ENCODE results near the gene STPG3. TPM values are rescaled to one million over a fixed set of nuclear protein-coding genes. Genes with fewer than 3 reads are reported as not detected.

Gene STPG3
- total and polyA plus RNA-seq, 4 donors, result not detected

GRCh38 chr9:137216188-137216965 lies 34.7 kb upstream of the STPG3 start (continued):
- no peak for TF ChIP-seq YY1 (IDR thresholded peaks at IDR 0.05)
- TF ChIP-seq SP1 (IDR thresholded peaks at IDR 0.05), result no peak
- no peak for TF ChIP-seq GABPA (IDR thresholded peaks at IDR 0.05 in 1 of 2, conservative IDR thresholded peaks at IDR 0.05 in 1 of 2)
- no peak for TF ChIP-seq RXRA (IDR thresholded peaks at IDR 0.05)
- TF ChIP-seq FOXA2 (IDR thresholded peaks at IDR 0.05), result no peak
- TF ChIP-seq JUND (IDR thresholded peaks at IDR 0.05), result no peak

GRCh38 chr9:137217276-137218211 lies 33.5 kb upstream of the STPG3 start:
- Histone ChIP-seq H3K4me1 (ENCODE audit: control insufficient read depth in 4 of 4, insufficient read depth in 4 of 4, low read length in 3 of 4) (peaks cover 2 to 17% (median 7%) of the 10 kb centered on the region in 4 donors), H3K9ac (ENCODE audit: low read depth in 1 of 2, low read length in 2 of 2) (no peak overlapping the region), H3K27ac (ENCODE audit: low read depth in 1 of 2, low read length in 2 of 2) (no peak overlapping the region), H3K27me3 (ENCODE audit: control insufficient read depth in 4 of 4, insufficient read depth in 4 of 4, low read length in 3 of 4) (no peaks in the 10 kb centered on the region), H3K4me3 (ENCODE audit: low read depth in 1 of 3, low read length in 3 of 3) (no peak overlapping the region), H3K9me3 (ENCODE audit: control insufficient read depth in 4 of 4, low read length in 3 of 4) (no peaks in the 10 kb centered on the region), H3K36me3 (ENCODE audit: control insufficient read depth in 4 of 4, insufficient read depth in 3 of 4, low read depth in 1 of 4, low read length in 3 of 4) (peaks cover 0 to 5% (median under 1%) of the 10 kb centered on the region in 4 donors)
- WGBS, result 72% methylated on average over 36 of the region's 36 CpGs
- TF ChIP-seq JUND (IDR thresholded peaks at IDR 0.05) (no peak), EGR1 (IDR thresholded peaks at IDR 0.05; ENCODE audit: low read depth in 2 of 2) (no peak), FOXA2 (IDR thresholded peaks at IDR 0.05) (no peak), YY1 (IDR thresholded peaks at IDR 0.05) (no peak), GABPA (IDR thresholded peaks at IDR 0.05 in 1 of 2, conservative IDR thresholded peaks at IDR 0.05 in 1 of 2) (no peak), NR2F2 (IDR thresholded peaks at IDR 0.05) (no peak), TAF1 (conservative IDR thresholded peaks at IDR 0.05) (no peak), HNF4A (conservative IDR thresholded peaks at IDR 0.05) (no peak)
- no peak for DNase-seq (ENCODE audit: low spot score)

GRCh38 chr9:137218212-137218753 lies 32.8 kb upstream of the STPG3 start:
- WGBS, result 90% methylated on average over 30 of the region's 30 CpGs
- H3K27me3 ChIP-seq (ENCODE audit: control insufficient read depth in 4 of 4, insufficient read depth in 4 of 4, low read length in 3 of 4), result no peaks in the 10 kb centered on the region
- no peak overlapping the region for H3K9ac ChIP-seq (ENCODE audit: low read depth in 1 of 2, low read length in 2 of 2)
- H3K9me3 ChIP-seq (ENCODE audit: control insufficient read depth in 4 of 4, low read length in 3 of 4), result no peaks in the 10 kb centered on the region
- H3K4me1 ChIP-seq (ENCODE audit: control insufficient read depth in 4 of 4, insufficient read depth in 4 of 4, low read length in 3 of 4), result peaks cover 6 to 24% (median 13%) of the 10 kb centered on the region in 4 donors
- TF ChIP-seq GABPA (IDR thresholded peaks at IDR 0.05 in 1 of 2, conservative IDR thresholded peaks at IDR 0.05 in 1 of 2) (no peak), ATF3 (IDR thresholded peaks at IDR 0.05) (no peak), RAD21 (IDR thresholded peaks at IDR 0.05) (no peak), HNF4G (IDR thresholded peaks at IDR 0.05) (no peak), FOXA1 (IDR thresholded peaks at IDR 0.05) (no peak), SP1 (IDR thresholded peaks at IDR 0.05) (no peak), RXRA (IDR thresholded peaks at IDR 0.05) (no peak), NR2F2 (IDR thresholded peaks at IDR 0.05) (no peak), TAF1 (conservative IDR thresholded peaks at IDR 0.05) (no peak), MAX (IDR thresholded peaks at IDR 0.05) (no peak), REST (IDR thresholded peaks at IDR 0.05) (no peak)
- DNase-seq (ENCODE audit: low spot score), result no peak
- H3K27ac ChIP-seq (ENCODE audit: low read depth in 1 of 2, low read length in 2 of 2), result no peak overlapping the region
- H3K36me3 ChIP-seq (ENCODE audit: control insufficient read depth in 4 of 4, insufficient read depth in 3 of 4, low read depth in 1 of 4, low read length in 3 of 4), result peaks cover 0 to 5% (median under 1%) of the 10 kb centered on the region in 4 donors
- no peak overlapping the region for H3K4me3 ChIP-seq (ENCODE audit: low read depth in 1 of 3, low read length in 3 of 3)

Data from liver (tissue), 9 donors.